Esophagus squamous epithelium (tissue), 4 donors: ENCODE results near the gene SLC17A5.

Experiments used
- POLR2A ChIP-seq, 4 donors: fragments of 450-650 bp; IDR thresholded peaks; one replicate each; pipeline ENCODE4 v1.6.1; 2017; ENCODE audit warnings: antibody characterized with exemption in 4 of 4, mild to moderate bottlenecking in 4 of 4, moderate library complexity in 3 of 4
- TF ChIP-seq, protein P1 (sequence below), 6 experiments: fragments of 450-650 bp in 4 of 6; fragments of 200-600 bp in 2 of 6; sonication (generic) in 2 of 6; IDR thresholded peaks; one replicate each; pipeline ENCODE4 v1.5.1; 2016 to 2019; ENCODE audit warnings: antibody characterized with exemption in 6 of 6, mild to moderate bottlenecking in 4 of 6, moderate library complexity in 4 of 6

DNA sequence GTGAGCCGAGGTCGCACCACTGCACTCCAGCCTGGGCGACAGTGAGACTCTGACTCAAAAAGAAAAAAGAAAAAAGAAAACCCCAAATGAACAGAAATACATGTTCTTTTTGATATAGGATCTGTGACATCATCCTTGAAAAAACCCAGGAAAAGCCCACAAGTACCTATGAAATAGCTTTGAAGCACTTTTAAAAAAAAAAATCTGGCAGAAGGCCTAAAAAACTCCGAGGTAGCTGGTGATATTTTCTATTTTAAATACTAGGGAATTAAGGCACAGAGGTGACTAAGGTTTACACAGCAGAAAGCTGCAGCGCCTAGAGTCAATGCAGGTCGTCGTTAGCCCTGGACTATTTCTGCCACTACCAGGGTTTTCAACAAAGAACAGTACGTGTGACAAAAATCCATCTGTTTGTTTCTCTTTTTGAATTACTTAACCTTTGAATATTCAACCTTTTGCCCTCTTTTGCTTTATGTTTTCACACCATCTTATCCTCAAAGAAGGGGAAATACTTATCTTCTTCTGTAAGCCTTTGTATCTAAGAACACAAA is 93.5 kb downstream of the SLC17A5 start:
- TF ChIP-seq, protein P1, sequence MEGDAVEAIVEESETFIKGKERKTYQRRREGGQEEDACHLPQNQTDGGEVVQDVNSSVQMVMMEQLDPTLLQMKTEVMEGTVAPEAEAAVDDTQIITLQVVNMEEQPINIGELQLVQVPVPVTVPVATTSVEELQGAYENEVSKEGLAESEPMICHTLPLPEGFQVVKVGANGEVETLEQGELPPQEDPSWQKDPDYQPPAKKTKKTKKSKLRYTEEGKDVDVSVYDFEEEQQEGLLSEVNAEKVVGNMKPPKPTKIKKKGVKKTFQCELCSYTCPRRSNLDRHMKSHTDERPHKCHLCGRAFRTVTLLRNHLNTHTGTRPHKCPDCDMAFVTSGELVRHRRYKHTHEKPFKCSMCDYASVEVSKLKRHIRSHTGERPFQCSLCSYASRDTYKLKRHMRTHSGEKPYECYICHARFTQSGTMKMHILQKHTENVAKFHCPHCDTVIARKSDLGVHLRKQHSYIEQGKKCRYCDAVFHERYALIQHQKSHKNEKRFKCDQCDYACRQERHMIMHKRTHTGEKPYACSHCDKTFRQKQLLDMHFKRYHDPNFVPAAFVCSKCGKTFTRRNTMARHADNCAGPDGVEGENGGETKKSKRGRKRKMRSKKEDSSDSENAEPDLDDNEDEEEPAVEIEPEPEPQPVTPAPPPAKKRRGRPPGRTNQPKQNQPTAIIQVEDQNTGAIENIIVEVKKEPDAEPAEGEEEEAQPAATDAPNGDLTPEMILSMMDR (IDR thresholded peaks at IDR 0.05) = no peak
- no peak for TF ChIP-seq POLR2A (IDR thresholded peaks at IDR 0.05)
